SU-DHL-6 (cell line): ENCODE results near the gene ZNF554.
"Not testable (repeated sequence)": the region's sequence is repeated elsewhere in the genome, so short reads cannot be mapped to it uniquely, and the experiment has no call there.

Source experiments
- H2AFZ ChIP-seq: fragments of 200-600 bp; sonication (generic); 2 replicates; pipeline ENCODE4 v1.6.1; 2014; ENCODE audit warnings: low read depth, mild to moderate bottlenecking, moderate library complexity, mixed read lengths, antibody characterized with exemption, low read length; ENCODE audit not compliant: severe bottlenecking
- H3F3A ChIP-seq: fragments of 200-600 bp; shearing (Covaris generic); 2 replicates; pipeline ENCODE4 v1.6.0; 2016; ENCODE audit warnings: antibody characterized with exemption, mild to moderate bottlenecking; ENCODE audit not compliant: insufficient read depth
- H3K27ac ChIP-seq: fragments of 200-600 bp; sonication (generic); 2 replicates; pipeline ENCODE4 v1.5.1; 2016; ENCODE audit warnings: low read depth, mild to moderate bottlenecking, low read length, moderate library complexity, mixed read lengths
- H3K27me3 ChIP-seq: fragments of 200-600 bp; sonication (generic), shearing (Covaris generic); 2 replicates; pipeline ENCODE4 v1.6.0; 2014; ENCODE audit warnings: mild to moderate bottlenecking, low read length
- H3K36me3 ChIP-seq: fragments of 200-600 bp; sonication (generic); 2 replicates; pipeline ENCODE4 v1.6.1; 2014; ENCODE audit warnings: mild to moderate bottlenecking, low read length, mixed read lengths
- H3K4me2 ChIP-seq: fragments of 300-600, 200-600 bp; shearing (Covaris generic), sonication (generic); 2 replicates; pipeline ENCODE4 v1.6.0; 2014; ENCODE audit warnings: low read length, low read depth, mild to moderate bottlenecking; ENCODE audit not compliant: poor library complexity, severe bottlenecking
- H3K4me3 ChIP-seq: fragments of 200-600 bp; sonication (generic); 2 replicates; pipeline ENCODE4 v1.5.1; 2014; ENCODE audit warnings: antibody characterized with exemption, low read length, mild to moderate bottlenecking, mixed read lengths; ENCODE audit not compliant: insufficient read depth, poor library complexity, severe bottlenecking
- H3K79me2 ChIP-seq: fragments of 200-600 bp; sonication (generic); 2 replicates; pipeline ENCODE4 v1.6.1; 2014; ENCODE audit warnings: mild to moderate bottlenecking, low read length, moderate library complexity; ENCODE audit not compliant: insufficient read depth
- H3K9ac ChIP-seq: fragments of 200-600 bp; sonication (generic); 2 replicates; pipeline ENCODE4 v1.7.0; 2014; ENCODE audit warnings: mild to moderate bottlenecking, low read length
- H3K9me2 ChIP-seq: fragments of 200-600 bp; sonication (generic); replicated peaks from 2 replicates; pipeline ENCODE4 v1.6.1; 2014; ENCODE audit warnings: low read length; ENCODE audit not compliant: insufficient read depth
- H3K9me3 ChIP-seq: fragments of 200-600 bp; sonication (generic); 2 replicates; pipeline ENCODE4 v1.6.1; 2014; ENCODE audit warnings: low read length, mixed read lengths; ENCODE audit not compliant: insufficient read depth
- H4K20me1 ChIP-seq: fragments of 200-600 bp; sonication (generic); 2 replicates; pipeline ENCODE4 v1.6.1; 2014; ENCODE audit warnings: low read depth, mild to moderate bottlenecking, antibody characterized with exemption, low read length, moderate library complexity, mixed read lengths
- EZH2phosphoT487 ChIP-seq: fragments of 200-600 bp; sonication (generic), shearing (Covaris generic); conservative IDR thresholded peaks from 2 replicates; pipeline ENCODE4 v1.6.1; 2018; ENCODE audit warnings: mild to moderate bottlenecking, antibody characterized with exemption, low read length, moderate library complexity, mixed read lengths
- TF ChIP-seq, protein P1 (sequence below): fragments of 200-600 bp; sonication (generic); IDR thresholded peaks from one replicate; pipeline ENCODE4 v1.5.1; 2017; ENCODE audit warnings: antibody characterized with exemption, mild to moderate bottlenecking, low read length, moderate library complexity; ENCODE audit not compliant: insufficient read depth, poor library complexity, severe bottlenecking

Gene ZNF554

DNA sequence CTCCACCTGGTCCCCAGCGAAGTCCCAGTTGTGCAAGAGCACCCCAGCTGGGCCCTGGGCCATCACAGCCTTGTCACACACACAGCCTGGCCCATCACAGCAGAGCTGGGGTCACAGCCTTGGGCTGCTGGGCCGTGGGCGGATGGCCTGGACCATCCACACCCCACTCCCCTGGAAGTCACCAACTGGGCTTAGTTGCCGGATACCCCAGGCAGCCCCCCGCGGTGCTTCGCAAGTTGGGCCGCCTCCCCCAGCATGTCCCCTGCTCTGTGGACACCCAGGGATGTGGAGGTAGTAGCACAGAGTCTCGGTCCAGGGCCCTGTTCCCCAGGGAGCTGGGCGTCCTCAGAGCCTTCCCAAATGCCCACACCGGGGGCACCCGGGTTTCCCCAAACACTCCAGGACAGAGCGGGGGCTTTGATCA, 4.5 kb upstream of the ZNF554 start:
- Histone ChIP-seq H3F3A (no peaks in the 10 kb centered on the region), H3K9me2 (no peaks in the 10 kb centered on the region), H3K4me2 (no peak overlapping the region), H3K4me3 (no peak overlapping the region), H3K36me3 (no peaks in the 10 kb centered on the region), H4K20me1 (no peaks in the 10 kb centered on the region), H3K27ac (no peak overlapping the region), H3K27me3 (no peaks in the 10 kb centered on the region), H2AFZ (no peak overlapping the region), H3K9me3 (no peaks in the 10 kb centered on the region), H3K79me2 (no peaks in the 10 kb centered on the region), H3K9ac (no peak overlapping the region)
- no peak for TF ChIP-seq EZH2phosphoT487
- TF ChIP-seq, protein P1, sequence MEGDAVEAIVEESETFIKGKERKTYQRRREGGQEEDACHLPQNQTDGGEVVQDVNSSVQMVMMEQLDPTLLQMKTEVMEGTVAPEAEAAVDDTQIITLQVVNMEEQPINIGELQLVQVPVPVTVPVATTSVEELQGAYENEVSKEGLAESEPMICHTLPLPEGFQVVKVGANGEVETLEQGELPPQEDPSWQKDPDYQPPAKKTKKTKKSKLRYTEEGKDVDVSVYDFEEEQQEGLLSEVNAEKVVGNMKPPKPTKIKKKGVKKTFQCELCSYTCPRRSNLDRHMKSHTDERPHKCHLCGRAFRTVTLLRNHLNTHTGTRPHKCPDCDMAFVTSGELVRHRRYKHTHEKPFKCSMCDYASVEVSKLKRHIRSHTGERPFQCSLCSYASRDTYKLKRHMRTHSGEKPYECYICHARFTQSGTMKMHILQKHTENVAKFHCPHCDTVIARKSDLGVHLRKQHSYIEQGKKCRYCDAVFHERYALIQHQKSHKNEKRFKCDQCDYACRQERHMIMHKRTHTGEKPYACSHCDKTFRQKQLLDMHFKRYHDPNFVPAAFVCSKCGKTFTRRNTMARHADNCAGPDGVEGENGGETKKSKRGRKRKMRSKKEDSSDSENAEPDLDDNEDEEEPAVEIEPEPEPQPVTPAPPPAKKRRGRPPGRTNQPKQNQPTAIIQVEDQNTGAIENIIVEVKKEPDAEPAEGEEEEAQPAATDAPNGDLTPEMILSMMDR: no peak

DNA sequence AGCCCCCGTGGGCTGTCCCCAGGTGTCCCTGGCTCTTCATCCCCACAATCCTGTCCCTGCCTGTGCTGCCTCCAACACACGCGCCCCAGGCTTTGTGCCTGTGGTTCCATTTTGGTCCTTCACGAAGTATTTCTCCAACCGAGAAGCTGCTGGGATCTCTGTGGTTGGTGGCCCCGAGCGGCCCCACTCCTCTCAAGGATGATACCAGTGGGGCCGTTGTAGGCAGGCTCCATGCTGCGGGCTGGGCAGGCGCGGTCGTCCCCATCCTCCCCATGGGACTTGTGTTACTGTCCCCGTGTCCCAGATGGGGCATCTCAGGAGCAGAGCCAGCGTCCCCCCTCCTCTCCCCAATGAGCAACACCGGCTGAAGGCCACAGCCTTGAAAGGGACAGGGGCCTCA, 3.7 kb upstream of the ZNF554 start:
- Histone ChIP-seq H3K4me2 (no peak overlapping the region), H3K9me2 (no peaks in the 10 kb centered on the region), H3F3A (no peaks in the 10 kb centered on the region), H3K9me3 (no peaks in the 10 kb centered on the region), H4K20me1 (no peaks in the 10 kb centered on the region), H3K9ac (no peak overlapping the region), H3K27me3 (no peaks in the 10 kb centered on the region), H2AFZ (no peak overlapping the region), H3K79me2 (no peaks in the 10 kb centered on the region), H3K27ac (no peak overlapping the region), H3K36me3 (no peaks in the 10 kb centered on the region), H3K4me3 (no peak overlapping the region)
- TF ChIP-seq EZH2phosphoT487: no peak
- TF ChIP-seq, protein P1: no peak

DNA sequence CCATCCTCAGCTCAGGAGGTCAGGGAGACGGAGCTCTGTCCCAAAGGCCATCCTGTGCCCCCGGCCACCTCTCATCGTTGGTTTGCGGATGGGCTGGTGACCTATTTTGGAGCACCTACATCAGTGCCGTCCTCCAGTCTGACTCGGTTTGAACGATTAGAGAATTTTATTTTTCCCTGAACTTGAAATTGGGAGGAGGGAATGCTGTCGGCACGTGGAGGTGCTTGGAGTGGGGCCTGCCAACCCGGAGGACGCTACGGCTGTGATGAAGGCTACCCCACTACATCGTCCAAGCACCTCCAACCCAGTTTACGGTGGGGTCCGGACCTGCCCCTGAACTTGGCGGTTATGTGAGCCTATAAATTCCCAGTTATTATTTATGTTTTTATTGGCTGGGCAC, 3.0 kb upstream of the ZNF554 start:
- no peaks in the 10 kb centered on the region for H3K36me3 ChIP-seq
- H3K79me2 ChIP-seq: no peaks in the 10 kb centered on the region
- no peak for TF ChIP-seq EZH2phosphoT487
- TF ChIP-seq, protein P1: no peak
- H3K4me3 ChIP-seq: no peak overlapping the region
- H4K20me1 ChIP-seq: no peaks in the 10 kb centered on the region
- H3K27ac ChIP-seq: no peak overlapping the region
- no peak overlapping the region for H3K4me2 ChIP-seq
- H2AFZ ChIP-seq: no peak overlapping the region
- no peaks in the 10 kb centered on the region for H3K9me2 ChIP-seq
- H3K27me3 ChIP-seq: no peaks in the 10 kb centered on the region
- no peaks in the 10 kb centered on the region for H3F3A ChIP-seq
- no peaks in the 10 kb centered on the region for H3K9me3 ChIP-seq
- H3K9ac ChIP-seq: no peak overlapping the region

DNA sequence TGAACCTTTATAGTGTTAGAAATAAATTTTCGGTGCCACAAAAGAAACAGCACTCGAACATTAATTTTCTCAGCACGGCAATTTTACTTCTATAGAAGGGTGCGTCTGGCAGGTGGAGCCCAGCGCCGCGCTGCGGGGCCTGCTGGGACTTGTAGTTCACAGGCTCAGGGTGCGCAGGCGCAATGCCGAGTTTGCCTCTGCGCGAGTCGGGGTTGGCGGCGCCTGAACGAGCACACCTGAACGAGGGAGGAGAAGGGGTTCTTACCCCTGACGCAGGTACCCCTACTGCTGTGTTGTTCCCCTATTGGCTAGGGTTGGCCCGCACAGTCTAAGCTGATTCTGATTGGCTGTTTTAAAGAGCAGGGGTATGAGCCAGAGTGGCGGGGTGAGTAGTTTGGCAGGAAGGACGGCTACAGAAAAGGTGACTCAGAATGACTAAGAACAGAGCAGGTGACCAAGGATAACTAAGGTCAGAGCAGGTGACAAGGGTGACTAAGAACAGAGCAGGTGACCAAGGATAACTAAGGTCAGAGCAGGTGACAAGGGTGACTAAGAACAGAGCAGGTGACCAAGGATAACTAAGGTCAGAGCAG, 2.3 kb upstream of the ZNF554 start:
- not testable (repeated sequence) for H3K27ac ChIP-seq, H3K9me2 ChIP-seq, H3K4me2 ChIP-seq, H3K9ac ChIP-seq, H3K79me2 ChIP-seq, H3K36me3 ChIP-seq, H2AFZ ChIP-seq, H3F3A ChIP-seq, H4K20me1 ChIP-seq, H3K27me3 ChIP-seq, H3K4me3 ChIP-seq, H3K9me3 ChIP-seq
